NB4 (cell line): ENCODE data around the gene TEX14.

Experiments
- MAX ChIP-seq: IDR thresholded peaks from 2 replicates; pipeline ENCODE4 v1.6.1; 2011; ENCODE audit warnings: low read depth, low read length
- MYC ChIP-seq: IDR thresholded peaks from 2 replicates; pipeline ENCODE4 v1.6.1; 2011; ENCODE audit warnings: low read depth, low read length
- POLR2A ChIP-seq: IDR thresholded peaks from 2 replicates; pipeline ENCODE4 v1.6.1; 2011; ENCODE audit warnings: mild to moderate bottlenecking; ENCODE audit not compliant: insufficient read length; ENCODE audit errors: extremely low read depth
- TF ChIP-seq, protein P1 (sequence below): IDR thresholded peaks from one replicate; pipeline ENCODE4 v1.5.1; 2012; ENCODE audit warnings: low read depth, low read length

GRCh38 chr17:58661499-58661898, 30.3 kb downstream of the TEX14 start:
- TF ChIP-seq, protein P1, sequence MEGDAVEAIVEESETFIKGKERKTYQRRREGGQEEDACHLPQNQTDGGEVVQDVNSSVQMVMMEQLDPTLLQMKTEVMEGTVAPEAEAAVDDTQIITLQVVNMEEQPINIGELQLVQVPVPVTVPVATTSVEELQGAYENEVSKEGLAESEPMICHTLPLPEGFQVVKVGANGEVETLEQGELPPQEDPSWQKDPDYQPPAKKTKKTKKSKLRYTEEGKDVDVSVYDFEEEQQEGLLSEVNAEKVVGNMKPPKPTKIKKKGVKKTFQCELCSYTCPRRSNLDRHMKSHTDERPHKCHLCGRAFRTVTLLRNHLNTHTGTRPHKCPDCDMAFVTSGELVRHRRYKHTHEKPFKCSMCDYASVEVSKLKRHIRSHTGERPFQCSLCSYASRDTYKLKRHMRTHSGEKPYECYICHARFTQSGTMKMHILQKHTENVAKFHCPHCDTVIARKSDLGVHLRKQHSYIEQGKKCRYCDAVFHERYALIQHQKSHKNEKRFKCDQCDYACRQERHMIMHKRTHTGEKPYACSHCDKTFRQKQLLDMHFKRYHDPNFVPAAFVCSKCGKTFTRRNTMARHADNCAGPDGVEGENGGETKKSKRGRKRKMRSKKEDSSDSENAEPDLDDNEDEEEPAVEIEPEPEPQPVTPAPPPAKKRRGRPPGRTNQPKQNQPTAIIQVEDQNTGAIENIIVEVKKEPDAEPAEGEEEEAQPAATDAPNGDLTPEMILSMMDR = no peak
- TF ChIP-seq MAX (no peak), POLR2A (no peak), MYC (no peak)
